GM21717 (cell line): ENCODE data around the gene ZNF480.
A peak's percentile ranks its signal among the peaks of the same experiment; 100 is the strongest.
"Not testable (repeated sequence)": the region's sequence is repeated elsewhere in the genome, so short reads cannot be mapped to it uniquely, and the experiment has no call there.

Experiments
- ATAC-seq: cut with Tn5 transposase; IDR thresholded peaks from one replicate; pipeline ENCODE4 v1.9.1; 2021; ENCODE audit warnings: mild to moderate bottlenecking, moderate library complexity; ENCODE audit not compliant: unreplicated experiment

Gene ZNF480

GRCh38 chr19:52296773-52297600, at the start of gene ZNF480:
TSS of gene ZNF480 (plus strand) at chr19:52297169. CDS start at chr19:52300413, 3,244 bp downstream.
- ATAC-seq = peak; percentile 38

- ATAC-seq = no peak
Observed at GRCh38 chr19:52248241-52248640, 48.7 kb upstream of the ZNF480 start.

DNA sequence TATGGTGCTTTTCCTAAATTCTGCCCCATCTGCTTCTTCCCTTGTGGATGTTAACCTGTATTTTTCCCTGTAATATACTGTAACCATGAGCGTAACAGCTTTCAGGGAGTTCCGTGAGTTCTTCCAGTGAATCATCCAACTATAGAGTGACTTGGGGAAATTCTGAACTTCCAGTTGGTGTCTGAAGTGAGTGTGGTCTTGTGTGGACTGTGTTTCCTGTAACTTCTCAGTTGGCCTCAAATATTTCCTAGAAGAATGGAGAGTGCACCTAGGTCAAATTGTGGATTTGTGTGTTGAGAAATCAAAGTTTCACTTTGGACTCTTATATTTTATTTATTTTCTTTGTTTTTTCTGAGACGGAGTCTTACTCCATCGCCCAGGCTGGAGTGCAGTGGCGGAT, 38.5 kb upstream of the ZNF480 start:
- ATAC-seq = no peak

DNA sequence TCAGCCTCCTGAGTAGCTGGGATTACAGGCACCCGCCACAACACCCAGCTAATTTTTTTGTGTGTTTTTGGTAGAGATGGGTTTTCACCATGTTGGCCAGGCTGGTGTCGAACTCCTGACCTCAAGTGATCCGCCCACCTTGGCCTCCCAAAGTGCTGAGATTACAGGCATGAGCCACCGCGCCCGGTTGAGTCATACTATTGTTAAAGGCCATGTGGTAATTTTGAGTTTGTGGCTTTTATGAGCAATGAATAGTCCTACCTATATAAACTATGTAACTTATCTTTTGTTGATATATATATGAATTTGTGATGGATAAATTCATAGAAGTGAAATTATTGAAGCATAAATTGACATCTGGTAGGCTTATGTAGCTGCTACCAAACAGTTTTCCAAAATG, 31.4 kb upstream of the ZNF480 start:
- ATAC-seq = not testable (repeated sequence)

- ATAC-seq = peak; percentile 90
Observed at GRCh38 chr19:52269338-52270261, 27.4 kb upstream of the ZNF480 start, which contains the start of gene ZNF766. TSS of gene ZNF766 (plus strand) at chr19:52269587. CDS start at chr19:52269614, 27 bp downstream.

DNA sequence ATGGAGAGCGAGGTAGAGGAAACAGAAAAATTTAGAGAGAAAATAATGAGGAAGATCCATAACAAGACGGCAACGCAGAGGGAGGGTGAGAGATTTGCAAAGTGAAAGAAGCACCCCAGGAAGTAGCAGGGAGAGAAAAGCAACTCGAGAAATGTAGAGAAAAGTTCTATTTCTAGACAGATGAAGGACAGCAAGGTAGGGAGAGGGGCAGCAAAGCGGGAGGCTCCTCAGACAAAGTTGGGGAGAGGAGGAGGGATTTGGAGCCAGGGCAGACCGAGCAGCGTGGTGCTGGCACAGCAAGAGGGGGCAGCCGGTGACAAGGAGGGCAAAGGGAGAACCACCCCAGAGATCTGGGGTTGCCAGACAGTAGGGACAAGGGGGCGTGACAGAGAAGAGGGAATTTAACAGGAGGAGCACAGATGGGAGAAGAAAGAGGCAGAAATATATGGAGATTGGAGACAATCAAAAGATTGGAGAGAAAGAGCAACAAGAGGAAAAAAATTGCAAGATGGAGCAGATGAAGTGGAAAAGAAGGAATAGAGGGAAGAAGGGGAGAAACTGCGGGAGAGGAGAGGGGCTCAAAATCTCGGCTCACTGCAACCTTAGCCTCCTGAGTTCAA, 26.6 kb upstream of the ZNF480 start:
- no peak for ATAC-seq

- no peak for ATAC-seq
Observed at GRCh38 chr19:52273301-52273700, 23.7 kb upstream of the ZNF480 start.

- no peak for ATAC-seq
Observed at GRCh38 chr19:52274191-52274590, 22.8 kb upstream of the ZNF480 start.

DNA sequence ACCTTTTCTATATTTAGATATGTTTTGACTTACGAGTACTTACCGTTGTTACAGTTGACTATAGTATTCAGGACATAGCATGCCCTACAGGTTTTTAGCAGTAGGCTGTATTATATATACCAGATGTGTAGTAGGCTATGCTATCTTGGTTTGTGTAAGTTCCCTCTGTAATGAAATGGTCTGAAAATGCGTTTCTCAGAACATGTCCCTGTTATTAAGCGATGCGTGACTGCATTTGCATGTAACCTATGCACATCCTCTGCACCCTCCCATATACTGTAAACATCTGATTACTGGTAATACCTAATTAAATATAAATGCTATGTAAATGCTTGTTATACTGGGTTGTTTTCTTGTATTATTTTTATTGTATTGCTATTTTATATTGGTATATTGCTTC, 21.0 kb upstream of the ZNF480 start:
- ATAC-seq = no peak

GRCh38 chr19:52277471-52277870, 19.5 kb upstream of the ZNF480 start:
- ATAC-seq = no peak

DNA sequence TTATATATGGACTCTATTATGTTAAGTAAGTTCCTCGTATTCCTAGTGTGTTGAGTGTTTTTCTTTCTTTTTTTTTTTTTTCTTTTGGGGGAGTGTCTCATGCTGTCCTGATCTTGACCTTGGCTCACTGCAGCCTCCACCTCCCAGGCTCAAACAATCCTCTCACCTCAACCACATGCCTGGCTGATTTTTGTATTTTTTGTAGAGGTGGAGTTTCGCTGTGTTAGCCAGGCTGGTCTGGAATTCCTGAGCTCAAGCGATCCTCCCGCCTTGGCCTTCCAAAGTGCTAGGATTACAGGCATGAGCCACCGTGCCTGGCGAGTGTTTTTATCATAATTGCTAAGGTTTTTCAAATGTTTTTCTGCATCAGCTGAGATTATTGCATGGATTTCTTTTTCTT, 10.7 kb upstream of the ZNF480 start:
- ATAC-seq = no peak

GRCh38 chr19:52291781-52292180, 5.2 kb upstream of the ZNF480 start:
- no peak for ATAC-seq

GRCh38 chr19:52292946-52293345, 4.0 kb upstream of the ZNF480 start:
- ATAC-seq = not testable (repeated sequence)

- ATAC-seq = no peak
Observed at GRCh38 chr19:52296400-52296772, 583 bp upstream of the ZNF480 start.

- ATAC-seq = peak; percentile 33
Observed at GRCh38 chr19:52297601-52298364, 814 bp downstream of the ZNF480 start.

- ATAC-seq = no peak
Observed at GRCh38 chr19:52307275-52307674, 10.3 kb downstream of the ZNF480 start.

- ATAC-seq = no peak
Observed at GRCh38 chr19:52322429-52322828, 25.5 kb downstream of the ZNF480 start.

GRCh38 chr19:52331757-52332156, 34.8 kb downstream of the ZNF480 start:
- ATAC-seq = no peak

DNA sequence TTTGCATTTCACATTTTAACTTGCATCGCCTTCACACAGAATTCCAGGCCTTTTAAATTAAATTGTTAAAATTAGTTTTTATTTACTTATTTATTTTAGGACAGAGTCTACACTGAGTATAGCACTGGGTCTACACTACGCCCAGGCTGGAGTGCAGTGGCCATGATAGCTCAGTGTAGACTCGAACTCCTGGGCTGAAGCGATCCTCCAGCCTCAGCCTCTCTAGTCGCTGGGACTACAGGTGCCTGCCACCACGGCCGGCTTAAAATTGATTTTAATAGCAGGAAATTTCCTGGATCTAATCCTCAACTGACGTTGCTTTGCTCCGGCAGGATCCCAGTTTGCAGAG, 38.8 kb downstream of the ZNF480 start:
- no peak for ATAC-seq

- peak; percentile 58 for ATAC-seq
Observed at GRCh38 chr19:52336117-52336790, 39.3 kb downstream of the ZNF480 start, which contains the start of gene ZNF610. TSS of gene ZNF610 (plus strand) at chr19:52336243. CDS start at chr19:52349173, 12,930 bp downstream.
